HL-60 (cell line): ENCODE data around the gene KRTAP5-6.

Experiments
- DNase-seq, 2 experiments: peaks; one replicate each; pipeline ENCODE4 v3.0.0-alpha.2; 2010 to 2020; ENCODE audit warnings: low read depth in 1 of 2, low spot score in 1 of 2
- H3K27ac ChIP-seq: fragments of 250-450 bp; sonication (Bioruptor Pico); replicated peaks from 2 replicates; pipeline ENCODE4 v1.5.1; 2020; ENCODE audit warnings: mild to moderate bottlenecking, moderate library complexity
- H3K27me3 ChIP-seq: fragments of 250-450 bp; sonication (Bioruptor Pico); 2 replicates; pipeline ENCODE4 v1.5.1; 2021; ENCODE audit warnings: mild to moderate bottlenecking, moderate library complexity; ENCODE audit not compliant: insufficient read depth, poor library complexity, severe bottlenecking
- H3K4me3 ChIP-seq: replicated peaks from 2 replicates; pipeline ENCODE4 v1.5.1; 2011; ENCODE audit warnings: mild to moderate bottlenecking, control low read depth, low read length; ENCODE audit not compliant: insufficient read depth
- GABPA ChIP-seq: IDR thresholded peaks from 2 replicates; pipeline ENCODE4 v1.6.1; 2012; ENCODE audit warnings: low read depth
- POLR2AphosphoS5 ChIP-seq: IDR thresholded peaks from 2 replicates; pipeline ENCODE4 v1.6.1; 2012; ENCODE audit warnings: low read depth
- REST ChIP-seq: IDR thresholded peaks from 2 replicates; pipeline ENCODE4 v1.6.1; 2012; ENCODE audit warnings: low read depth; ENCODE audit not compliant: insufficient replicate concordance
- SPI1 ChIP-seq: IDR thresholded peaks from 2 replicates; pipeline ENCODE4 v1.6.1; 2012; ENCODE audit warnings: low read depth, mild to moderate bottlenecking, borderline replicate concordance
- TF ChIP-seq, protein P1 (sequence below): IDR thresholded peaks from one replicate; pipeline ENCODE4 v1.5.1; 2011; ENCODE audit warnings: low read length, control low read depth, inconsistent platforms; ENCODE audit not compliant: insufficient read depth

The KRTAP5-6 gene

GRCh38 chr11:1738380-1738779 is 41.4 kb downstream of the KRTAP5-6 start:
- no peak overlapping the region for H3K4me3 ChIP-seq
- DNase-seq = no peak
- H3K27me3 ChIP-seq = peaks cover 13% of the 10 kb centered on the region
- no peak overlapping the region for H3K27ac ChIP-seq
- no peak for TF ChIP-seq REST
- TF ChIP-seq GABPA = no peak
- TF ChIP-seq, protein P1, sequence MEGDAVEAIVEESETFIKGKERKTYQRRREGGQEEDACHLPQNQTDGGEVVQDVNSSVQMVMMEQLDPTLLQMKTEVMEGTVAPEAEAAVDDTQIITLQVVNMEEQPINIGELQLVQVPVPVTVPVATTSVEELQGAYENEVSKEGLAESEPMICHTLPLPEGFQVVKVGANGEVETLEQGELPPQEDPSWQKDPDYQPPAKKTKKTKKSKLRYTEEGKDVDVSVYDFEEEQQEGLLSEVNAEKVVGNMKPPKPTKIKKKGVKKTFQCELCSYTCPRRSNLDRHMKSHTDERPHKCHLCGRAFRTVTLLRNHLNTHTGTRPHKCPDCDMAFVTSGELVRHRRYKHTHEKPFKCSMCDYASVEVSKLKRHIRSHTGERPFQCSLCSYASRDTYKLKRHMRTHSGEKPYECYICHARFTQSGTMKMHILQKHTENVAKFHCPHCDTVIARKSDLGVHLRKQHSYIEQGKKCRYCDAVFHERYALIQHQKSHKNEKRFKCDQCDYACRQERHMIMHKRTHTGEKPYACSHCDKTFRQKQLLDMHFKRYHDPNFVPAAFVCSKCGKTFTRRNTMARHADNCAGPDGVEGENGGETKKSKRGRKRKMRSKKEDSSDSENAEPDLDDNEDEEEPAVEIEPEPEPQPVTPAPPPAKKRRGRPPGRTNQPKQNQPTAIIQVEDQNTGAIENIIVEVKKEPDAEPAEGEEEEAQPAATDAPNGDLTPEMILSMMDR = no peak
- no peak for TF ChIP-seq SPI1
- no peak for TF ChIP-seq POLR2AphosphoS5

DNA sequence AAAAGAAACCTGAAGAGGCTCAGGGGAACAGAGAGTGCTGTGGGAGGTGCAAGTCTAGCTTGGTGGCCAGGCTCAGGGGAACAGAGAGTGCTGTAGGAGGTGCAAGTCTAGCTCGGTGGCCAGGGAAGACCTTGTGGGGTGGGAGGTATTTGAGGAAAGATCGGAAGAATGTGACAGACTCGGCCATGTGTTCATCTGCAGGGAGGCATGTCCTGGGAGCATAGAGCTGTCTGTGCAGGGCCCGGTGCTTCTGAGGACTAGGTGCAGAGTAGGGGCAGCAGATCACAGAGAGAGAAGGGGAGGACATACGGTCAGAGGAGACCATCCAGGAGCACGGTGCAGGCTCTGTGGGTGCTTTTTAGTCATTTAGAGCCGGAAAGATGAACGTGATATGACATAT is 42.6 kb downstream of the KRTAP5-6 start:
- TF ChIP-seq SPI1 = no peak
- no peak for TF ChIP-seq REST
- TF ChIP-seq, protein P1 = no peak
- no peak for TF ChIP-seq POLR2AphosphoS5
- no peak for TF ChIP-seq GABPA
- Histone ChIP-seq H3K27ac (no peak overlapping the region), H3K27me3 (peaks cover 2% of the 10 kb centered on the region), H3K4me3 (no peak overlapping the region)
- no peak for DNase-seq

DNA sequence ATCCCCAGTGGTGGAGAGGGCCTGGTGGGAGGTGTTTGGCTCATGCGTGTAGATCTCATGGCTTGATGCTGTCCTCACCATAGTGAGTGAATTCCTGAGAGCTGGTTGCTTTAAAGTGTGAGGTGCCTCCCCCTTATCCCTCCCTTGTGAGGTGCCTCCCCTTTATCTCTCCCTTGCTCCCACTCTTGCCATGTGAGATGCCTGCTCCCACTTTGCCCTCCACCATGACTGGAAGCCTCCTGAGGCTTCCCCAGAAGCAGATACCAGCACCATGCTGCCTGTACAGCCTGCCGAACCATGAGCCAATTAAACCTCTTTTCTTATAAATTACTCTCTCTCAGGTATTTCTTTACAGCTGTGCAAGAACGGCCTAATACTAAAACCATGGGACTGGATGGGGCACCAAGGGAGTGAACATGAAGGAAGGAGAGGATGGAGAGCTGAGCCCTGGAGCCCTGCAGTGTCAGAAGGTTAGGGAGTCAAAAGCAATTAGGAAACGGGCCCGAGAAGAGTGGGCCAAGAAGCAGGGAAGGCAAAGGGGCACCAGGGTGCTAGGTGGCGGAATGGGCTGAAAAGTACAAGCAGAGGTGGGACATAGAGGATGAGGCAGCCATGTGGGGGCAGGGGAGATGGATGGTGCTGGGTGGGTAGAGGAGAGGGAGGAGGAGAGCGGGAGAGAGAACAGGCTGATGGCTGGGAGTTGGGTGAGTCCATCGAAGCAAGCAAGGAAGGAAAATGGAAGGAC is 44.0 kb downstream of the KRTAP5-6 start:
- no peak overlapping the region for H3K27ac ChIP-seq
- TF ChIP-seq GABPA = no peak
- TF ChIP-seq, protein P1 = no peak
- no peak for TF ChIP-seq POLR2AphosphoS5
- no peak for TF ChIP-seq SPI1
- TF ChIP-seq REST = no peak
- peaks cover 2% of the 10 kb centered on the region for H3K27me3 ChIP-seq
- no peak overlapping the region for H3K4me3 ChIP-seq
- DNase-seq = no peak
